K562 (cell line): Measurements from ENCODE around the gene ST6GAL1. TPM values are rescaled to one million over a fixed set of nuclear protein-coding genes. Genes with fewer than 3 reads are reported as not detected.

ENCODE experiments used
- ATAC-seq: fragments of 200-7000 bp; cut with Tn5 transposase; 3 replicates; pipeline ENCODE4 v1.9.1; 2020; ENCODE audit warnings: moderate library complexity
- BruUV-seq: library from RNA; stranded (reverse); fragments of 400-500 nt; replicated peaks from 2 replicates; lab custom pipeline; 2021; lab: Mats Ljungman, UMichigan
- CTCF ChIA-PET: fragments of 300-600 bp; formaldehyde crosslinking; extraction: SDS; loops from one replicate; lab custom pipeline; 2021; ENCODE audit warnings: low intra/inter-chr PET ratio; lab: Yijun Ruan, JAX
- POLR2A ChIA-PET: fragments of 300-600, 350-650 bp; sonication (Branson Sonifier 250); formaldehyde crosslinking; extraction: SDS; loops from one replicate; lab custom pipeline; 2021; ENCODE audit warnings: antibody characterized with exemption, inconsistent platforms; lab: Yijun Ruan, JAX
- DNase-seq, 4 experiments: peaks; one replicate each; pipeline versions ENCODE4 v3.0.0 to v3.0.0-alpha.2; 2011 to 2018; ENCODE audit warnings: low spot score in 3 of 4, mixed read lengths in 3 of 4; ENCODE audit errors: extremely low read depth in 1 of 4
- FAIRE-seq: peaks from 2 replicates; lab custom pipeline; 2011; peaks lifted over from hg19 to GRCh38; lab: Jason Lieb, UNC
- H2AFZ ChIP-seq: 2 replicates; pipeline ENCODE4 v1.6.0; 2011; ENCODE audit warnings: low read depth, low read length, control low read depth, inconsistent platforms
- H3K27ac ChIP-seq: fragments of 200-600 bp; 3 replicates; pipeline ENCODE4 v1.8.0; 2011; ENCODE audit warnings: low read depth, mild to moderate bottlenecking, control low read depth, inconsistent platforms, low read length, moderate library complexity, mixed read lengths; ENCODE audit errors: extremely low read depth
- H3K27me3 ChIP-seq, 2 experiments: fragments of 300-600 bp in 1 of 2; 2 replicates in 1 of 2; 3 replicates in 1 of 2; pipeline versions ENCODE4 v1.6.0 to v1.8.0; 2011; ENCODE audit warnings: inconsistent platforms in 2 of 2, low read length in 2 of 2, mild to moderate bottlenecking in 1 of 2, mixed read lengths in 1 of 2, moderate library complexity in 1 of 2; ENCODE audit not compliant: control insufficient read depth in 2 of 2, insufficient read depth in 2 of 2
- H3K36me3 ChIP-seq: fragments of 300-600 bp; 3 replicates; pipeline ENCODE4 v1.8.0; 2011; ENCODE audit warnings: mild to moderate bottlenecking, low read length, inconsistent platforms; ENCODE audit not compliant: control insufficient read depth, insufficient read depth
- H3K4me1 ChIP-seq, 2 experiments: fragments of 200-600 bp in 1 of 2; replicated peaks in 1 of 2; 2 replicates in 1 of 2; 3 replicates in 1 of 2; pipeline versions ENCODE4 v1.5.1 to v1.8.0; 2011; ENCODE audit warnings: inconsistent platforms in 2 of 2, low read length in 2 of 2, mild to moderate bottlenecking in 1 of 2, mixed read lengths in 1 of 2, moderate library complexity in 1 of 2; ENCODE audit not compliant: control insufficient read depth in 2 of 2, insufficient read depth in 2 of 2
- H3K4me2 ChIP-seq: 2 replicates; pipeline ENCODE4 v1.6.1; 2011; ENCODE audit warnings: low read length, control low read depth, inconsistent platforms, mixed read lengths; ENCODE audit not compliant: insufficient read depth
- H3K4me3 ChIP-seq: fragments of 200-600 bp; sonication (generic), shearing (Covaris generic); 2 replicates; pipeline ENCODE4 v1.5.1; 2016; ENCODE audit warnings: control low read depth, inconsistent platforms
- H3K79me2 ChIP-seq: fragments of 200-600 bp; 3 replicates; pipeline ENCODE4 v1.8.0; 2011; ENCODE audit warnings: low read length, inconsistent platforms; ENCODE audit not compliant: control insufficient read depth, insufficient read depth
- H3K9ac ChIP-seq, 2 experiments: 2 replicates each; pipeline versions ENCODE4 v1.6.0 to v1.6.1; 2011; ENCODE audit warnings: low read depth in 2 of 2, low read length in 2 of 2, control low read depth in 1 of 2, inconsistent platforms in 1 of 2, mild to moderate bottlenecking in 1 of 2, mixed read lengths in 1 of 2; ENCODE audit not compliant: insufficient read depth in 1 of 2
- H3K9me1 ChIP-seq: one replicate; pipeline ENCODE4 v1.6.0; 2011; ENCODE audit warnings: inconsistent platforms, mild to moderate bottlenecking, low read length, moderate library complexity; ENCODE audit not compliant: control insufficient read depth, insufficient read depth
- H3K9me3 ChIP-seq: replicated peaks from 2 replicates; pipeline ENCODE4 v1.5.1; 2011; ENCODE audit warnings: low read depth, low read length, inconsistent platforms; ENCODE audit not compliant: control insufficient read depth, insufficient read depth
- H4K20me1 ChIP-seq: replicated peaks from 2 replicates; pipeline ENCODE4 v1.6.1; 2011; ENCODE audit warnings: low read length, inconsistent platforms, mixed read lengths; ENCODE audit not compliant: control insufficient read depth, insufficient read depth
- CBFA2T3 ChIP-seq: fragments of 450-650 bp; IDR thresholded peaks from 2 replicates; pipeline ENCODE4 v1.6.1; 2017
- CLOCK ChIP-seq: fragments of 250-450 bp; sonication (Bioruptor Pico); IDR thresholded peaks from 2 replicates; pipeline ENCODE4 v1.4.0; 2020; ENCODE audit warnings: mild to moderate bottlenecking, moderate library complexity, borderline replicate concordance
- CREM ChIP-seq: IDR thresholded peaks from 2 replicates; pipeline ENCODE4 v1.6.1; 2014; ENCODE audit warnings: antibody characterized with exemption, low read depth
- HMG20B ChIP-seq: fragments of 250-450 bp; sonication (Bioruptor Pico); IDR thresholded peaks from 2 replicates; pipeline ENCODE4 v1.5.0; 2021; ENCODE audit warnings: mild to moderate bottlenecking
- IRF2 ChIP-seq: sonication (generic); formaldehyde crosslinking; IDR thresholded peaks from 2 replicates; pipeline ENCODE4 v1.8.1; 2022; ENCODE audit warnings: mild to moderate bottlenecking, missing genetic modification reagents
- KAT7 ChIP-seq: sonication (generic); formaldehyde crosslinking; IDR thresholded peaks from 2 replicates; pipeline ENCODE4 v1.8.0; 2022; ENCODE audit warnings: missing genetic modification reagents, mild to moderate bottlenecking, borderline replicate concordance
- KDM4B ChIP-seq, 2 experiments: fragments of 450-650 bp in 1 of 2; sonication (generic) in 1 of 2; IDR thresholded peaks; 2 replicates each; pipeline ENCODE4 v1.6.1; 2016 to 2017; ENCODE audit warnings: borderline replicate concordance in 2 of 2, antibody characterized with exemption in 1 of 2, low read depth in 1 of 2, mild to moderate bottlenecking in 1 of 2
- TCF3 ChIP-seq: sonication (generic); formaldehyde crosslinking; IDR thresholded peaks from 2 replicates; pipeline ENCODE4 v1.4.0; 2020; ENCODE audit warnings: mild to moderate bottlenecking, missing genetic modification reagents
- UBTF ChIP-seq, 2 experiments: IDR thresholded peaks; 2 replicates each; pipeline ENCODE4 v1.6.1; 2012; ENCODE audit warnings: improper control_type of control experiment in 2 of 2, low read depth in 2 of 2, low read length in 2 of 2, borderline replicate concordance in 1 of 2
- ZC3H4 ChIP-seq: sonication (generic); formaldehyde crosslinking; IDR thresholded peaks from 2 replicates; pipeline ENCODE4 v1.9.0; 2021; ENCODE audit warnings: missing genetic modification reagents, borderline replicate concordance
- ZNF444 ChIP-seq: fragments of 250-450 bp; sonication (Bioruptor Pico); IDR thresholded peaks from 2 replicates; pipeline ENCODE4 v1.4.0; 2020; ENCODE audit warnings: mild to moderate bottlenecking, moderate library complexity
- WGBS: fragments of 100-300 bp; shearing (Covaris generic); methylation state at CpG from one replicate; pipeline ENCODE4 v1.1.6; 2016; ENCODE audit warnings: low coverage, mixed read lengths; ENCODE audit not compliant: insufficient coverage; ENCODE audit errors: missing lambda C conversion rate; 5-methylcytosine and 5-hydroxymethylcytosine counted together
- in situ Hi-C: fragments of 300-500 bp; cut with MboI; formaldehyde crosslinking; loops from 4 replicates; pipeline ENCODE4 v1.15.0; 2018; ENCODE audit warnings: inconsistent platforms, mixed read lengths
- intact Hi-C: fragments of 100-400 bp; cut with micrococcal nuclease; formaldehyde crosslinking; loops from 2 replicates; pipeline ENCODE4 v1.14.2; 2022
- polyA plus RNA-seq, 8 experiments: library from polyadenylated mRNA; depleted of rRNA in 4 of 8; stranded (reverse) in 5 of 8; unstranded in 3 of 8; fragments of >200 nt; fragmentation: Nextera tagmentation in 2 of 8; fragmentation: Illumina TruSeq in 1 of 8; extraction: Ambion mirVana in 2 of 8; extraction: Trizol in 1 of 8; gene quantifications; 2 replicates each; pipeline versions ENCODE4 v1.2.1 to v1.2.3, GENCODE V29; 2011 to 2014; ENCODE audit warnings: inconsistent platforms in 1 of 8, missing spikeins in 1 of 8
- total RNA-seq, 7 experiments: library from RNA; depleted of rRNA in 6 of 7; stranded (reverse); fragments of >200 nt in 6 of 7; fragmentation: Illumina TruSeq in 2 of 7; extraction: Trizol in 2 of 7; gene quantifications; 2 replicates each; pipeline versions ENCODE4 v1.2.1 to v1.2.3, GENCODE V29; 2011 to 2021; ENCODE audit warnings: low replicate concordance in 1 of 7

ST6GAL1 gene
- total and polyA plus RNA-seq, 9 of the 15 experiments (the other 6 are each of a cell fraction or from before 2014, with no cell fraction given): 31.9 to 145 (median 71.0) TPM

- 45% methylated on average over 3 of the region's 3 CpGs for WGBS
- CTCF ChIA-PET: no interaction called here
- intact Hi-C loops: no loop called here
- POLR2A ChIA-PET: interaction anchor here (1.1 to 2.8 kb wide), 2 partner anchors 8 to 10 kb away, joined by 3 to 14 read pairs; no protein-coding TSS in a partner anchor
- Histone ChIP-seq H3K27ac (no peak overlapping the region), H3K79me2 (no peaks in the 10 kb centered on the region), H2AFZ (no peak overlapping the region), H3K4me1 (peaks cover 5 to 28% of the 10 kb centered on the region in 2 experiments; a peak in 4 of 5 replicates), H3K4me2 (no peak overlapping the region), H3K9ac (no peak overlapping the region), H3K27me3 (no peaks in the 10 kb centered on the region), H4K20me1 (no peaks in the 10 kb centered on the region), H3K9me3 (no peaks in the 10 kb centered on the region), H3K4me3 (no peak overlapping the region), H3K36me3 (no peaks in the 10 kb centered on the region), H3K9me1 (no peaks in the 10 kb centered on the region)
- BruUV-seq: no TSS peak
- ATAC-seq (peak; percentile 55), DNase-seq (no peak), FAIRE-seq (no peak)
- in situ Hi-C loops: no loop called here
- TF ChIP-seq KAT7: no peak
- TF ChIP-seq CBFA2T3: peak; percentile 50; the same call in 1 of the 2 replicates
- 0 out of 2 replicates have a peak, but pooled peaks have one; percentile 8 for TF ChIP-seq CREM
- peak; percentile 29 for TF ChIP-seq TCF3 (CRISPR knock-in tag)
These were observed 8.7 kb upstream of the ST6GAL1 start for GRCh38 chr3:186921578-186921977.

GRCh38 chr3:186922224-186922623, 8.1 kb upstream of the ST6GAL1 start:
- no peak overlapping the region for H3K9ac ChIP-seq
- H3K4me2 ChIP-seq: no peak overlapping the region
- no peak overlapping the region for H3K4me3 ChIP-seq
- H3K9me1 ChIP-seq: no peaks in the 10 kb centered on the region
- H3K79me2 ChIP-seq: no peaks in the 10 kb centered on the region
- H4K20me1 ChIP-seq: no peaks in the 10 kb centered on the region
- no TSS peak for BruUV-seq
- intact Hi-C loops: no loop called here
- no peak overlapping the region for H3K27ac ChIP-seq
- ATAC-seq: no peak
- in situ Hi-C loops: no loop called here
- FAIRE-seq: no peak
- ChIA-PET POLR2A (interaction anchor here (1.1 to 2.8 kb wide), 3 partner anchors 9 to 138 kb away, joined by 3 to 14 read pairs (median 3); no protein-coding TSS in a partner anchor), CTCF (no interaction called here)
- no peaks in the 10 kb centered on the region for H3K9me3 ChIP-seq
- no peak for DNase-seq
- H3K27me3 ChIP-seq: no peaks in the 10 kb centered on the region
- 84% methylated on average over 9 of the region's 9 CpGs for WGBS
- no peaks in the 10 kb centered on the region for H3K36me3 ChIP-seq
- peak overlapping the region; percentile 52; the same call in 1 of the 2 replicates for H2AFZ ChIP-seq
- H3K4me1 ChIP-seq: peaks cover 5 to 28% of the 10 kb centered on the region in 2 experiments; a peak in 4 of 5 replicates
- TF ChIP-seq UBTF (IDR thresholded peaks at IDR 0.05; ENCODE audit: borderline replicate concordance in 1 of 2, low read depth in 2 of 2, low read length in 2 of 2) (no peak), KDM4B (IDR thresholded peaks at IDR 0.05; ENCODE audit: borderline replicate concordance in 2 of 2, low read depth in 1 of 2) (no peak), IRF2 (CRISPR knock-in tag) (no peak), CLOCK (CRISPR knock-in tag) (no peak), ZNF444 (CRISPR knock-in tag) (no peak), HMG20B (no peak), ZC3H4 (no peak)
